ENCODE data around the gene C18orf63.
"Not testable (repeated sequence)": the region's sequence is repeated elsewhere in the genome, so short reads cannot be mapped to it uniquely, and the experiment has no call there.

C18orf63 gene

DNA sequence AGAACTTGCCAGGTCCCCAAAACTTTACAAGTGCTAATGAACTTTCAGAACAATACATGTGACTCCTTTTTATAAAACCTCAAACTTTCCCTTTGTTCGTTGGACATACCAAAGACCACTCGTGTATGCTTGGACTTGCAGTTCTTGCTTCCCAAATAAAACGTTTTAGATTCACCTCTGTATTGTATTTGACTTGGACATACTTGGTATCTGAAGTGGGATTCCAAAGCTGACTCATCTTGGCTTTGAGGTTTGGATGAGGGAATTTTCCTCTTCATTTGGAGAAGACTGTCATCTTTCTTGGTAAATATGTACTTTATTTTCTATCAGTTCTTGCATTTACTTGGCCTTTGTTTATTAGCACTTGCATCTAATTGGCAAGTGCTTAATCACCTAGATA is 15.9 kb upstream of the C18orf63 start:
- DNase-seq (ENCODE audit: low read depth), result no peak
- H3K9me3 ChIP-seq (ENCODE audit: control insufficient read depth, low read length), result no peaks in the 10 kb centered on the region
- no peak overlapping the region for H3K9ac ChIP-seq (ENCODE audit: low read length)
- peaks cover 7% of the 10 kb centered on the region for H3K4me1 ChIP-seq (ENCODE audit: control insufficient read depth, insufficient read depth, low read length)
- H3K36me3 ChIP-seq (ENCODE audit: control insufficient read depth, insufficient read depth, low read length, severe bottlenecking), result no peaks in the 10 kb centered on the region
- no peaks in the 10 kb centered on the region for H3K27me3 ChIP-seq (replicated peaks; ENCODE audit: control insufficient read depth, insufficient read depth, low read length)
- no peak overlapping the region for H3K4me3 ChIP-seq (ENCODE audit: low read length)

DNA sequence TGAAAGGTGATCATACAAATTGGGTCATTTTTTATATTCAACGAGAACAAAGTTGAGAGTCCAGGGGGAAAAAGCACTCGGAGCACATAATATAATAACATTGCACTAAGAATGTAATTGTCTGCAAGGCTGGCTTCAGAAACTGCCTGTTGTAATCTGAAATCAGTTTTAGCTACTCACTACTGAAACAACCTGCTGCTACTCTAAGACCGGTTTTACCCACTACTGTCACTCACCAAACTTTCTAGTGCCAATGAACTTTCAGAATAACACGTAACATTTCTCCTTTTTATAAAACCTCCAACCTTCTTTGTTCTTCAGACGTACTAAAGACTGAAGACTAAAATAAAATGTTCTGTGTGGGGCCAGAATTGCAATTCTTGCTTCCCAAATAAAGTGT is 12.3 kb upstream of the C18orf63 start:
- H3K27me3 ChIP-seq (replicated peaks; ENCODE audit: control insufficient read depth, insufficient read depth, low read length), result no peaks in the 10 kb centered on the region
- H3K36me3 ChIP-seq (ENCODE audit: control insufficient read depth, insufficient read depth, low read length, severe bottlenecking), result no peaks in the 10 kb centered on the region
- DNase-seq (ENCODE audit: low read depth), result no peak
- no peak overlapping the region for H3K4me3 ChIP-seq (ENCODE audit: low read length)
- H3K4me1 ChIP-seq (ENCODE audit: control insufficient read depth, insufficient read depth, low read length), result peaks cover 5% of the 10 kb centered on the region
- H3K9me3 ChIP-seq (ENCODE audit: control insufficient read depth, low read length), result no peaks in the 10 kb centered on the region
- H3K9ac ChIP-seq (ENCODE audit: low read length), result no peak overlapping the region

DNA sequence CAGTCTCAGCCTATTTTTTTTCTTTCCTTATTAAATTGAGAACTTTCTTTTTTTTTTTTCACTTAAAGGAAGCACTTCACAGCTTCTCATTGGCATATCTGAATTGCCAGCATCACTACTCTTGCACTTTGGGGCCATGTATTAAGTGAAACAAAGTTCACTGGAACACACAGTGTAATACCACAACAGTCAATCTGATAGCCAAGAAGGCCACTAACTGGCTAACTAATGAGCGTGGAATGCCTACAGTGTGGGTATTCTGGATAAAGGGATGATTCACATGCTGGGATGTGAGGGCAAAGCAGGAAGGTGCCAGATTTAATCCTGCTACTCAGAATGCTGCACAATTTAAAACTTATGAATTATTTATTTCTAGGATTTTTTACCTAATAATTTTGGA is 11.7 kb upstream of the C18orf63 start:
- Histone ChIP-seq H3K27me3 (replicated peaks; ENCODE audit: control insufficient read depth, insufficient read depth, low read length) (no peaks in the 10 kb centered on the region), H3K4me1 (ENCODE audit: control insufficient read depth, insufficient read depth, low read length) (peaks cover 5% of the 10 kb centered on the region), H3K9ac (ENCODE audit: low read length) (no peak overlapping the region), H3K36me3 (ENCODE audit: control insufficient read depth, insufficient read depth, low read length, severe bottlenecking) (no peaks in the 10 kb centered on the region), H3K4me3 (ENCODE audit: low read length) (no peak overlapping the region), H3K9me3 (ENCODE audit: control insufficient read depth, low read length) (no peaks in the 10 kb centered on the region)
- DNase-seq (ENCODE audit: low read depth), result no peak

DNA sequence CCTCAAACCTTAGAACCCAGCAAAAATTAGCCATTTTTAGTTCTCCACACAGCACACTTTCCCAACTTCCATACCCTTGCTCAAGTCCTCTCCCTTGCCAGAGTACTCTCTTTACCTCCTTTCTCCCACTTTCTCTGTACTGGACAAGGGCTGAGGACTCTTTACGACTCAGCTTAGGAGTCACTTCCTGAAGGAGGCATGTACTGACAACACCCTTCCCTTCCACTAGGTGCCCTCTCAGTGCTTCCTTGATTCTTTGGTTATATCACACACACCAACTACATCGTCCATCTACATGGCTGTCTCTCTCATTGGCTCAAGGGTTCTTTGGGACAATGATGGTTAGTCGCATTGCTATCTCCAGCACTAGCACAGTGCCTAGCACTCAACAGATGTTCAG is 5.2 kb upstream of the C18orf63 start:
- no peaks in the 10 kb centered on the region for H3K4me1 ChIP-seq (ENCODE audit: control insufficient read depth, insufficient read depth, low read length)
- no peaks in the 10 kb centered on the region for H3K27me3 ChIP-seq (replicated peaks; ENCODE audit: control insufficient read depth, insufficient read depth, low read length)
- H3K9me3 ChIP-seq (ENCODE audit: control insufficient read depth, low read length), result no peaks in the 10 kb centered on the region
- H3K9ac ChIP-seq (ENCODE audit: low read length), result no peak overlapping the region
- no peaks in the 10 kb centered on the region for H3K36me3 ChIP-seq (ENCODE audit: control insufficient read depth, insufficient read depth, low read length, severe bottlenecking)
- DNase-seq (ENCODE audit: low read depth), result peak; percentile 34
- no peak overlapping the region for H3K4me3 ChIP-seq (ENCODE audit: low read length)

DNA sequence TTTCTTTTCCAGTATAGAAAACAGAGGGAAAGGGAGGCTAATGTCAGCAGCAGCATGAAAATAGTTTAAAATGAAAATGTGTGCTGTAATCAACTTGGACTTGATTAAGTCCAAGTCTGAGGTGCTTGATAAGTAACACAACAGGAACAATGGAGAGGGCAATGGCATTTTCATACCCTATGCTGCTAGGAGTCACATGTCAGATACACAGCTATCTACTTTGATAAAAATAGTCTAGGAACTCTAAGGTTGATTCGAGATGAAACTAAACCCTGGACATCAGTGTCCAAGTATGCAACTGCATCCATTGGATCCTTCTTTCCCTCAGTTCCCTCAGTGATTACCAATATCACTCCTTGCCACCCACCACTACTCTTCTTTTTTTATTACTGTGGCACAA is 4.6 kb upstream of the C18orf63 start:
- Histone ChIP-seq H3K4me1 (ENCODE audit: control insufficient read depth, insufficient read depth, low read length) (no peaks in the 10 kb centered on the region), H3K9ac (ENCODE audit: low read length) (no peak overlapping the region)

DNA sequence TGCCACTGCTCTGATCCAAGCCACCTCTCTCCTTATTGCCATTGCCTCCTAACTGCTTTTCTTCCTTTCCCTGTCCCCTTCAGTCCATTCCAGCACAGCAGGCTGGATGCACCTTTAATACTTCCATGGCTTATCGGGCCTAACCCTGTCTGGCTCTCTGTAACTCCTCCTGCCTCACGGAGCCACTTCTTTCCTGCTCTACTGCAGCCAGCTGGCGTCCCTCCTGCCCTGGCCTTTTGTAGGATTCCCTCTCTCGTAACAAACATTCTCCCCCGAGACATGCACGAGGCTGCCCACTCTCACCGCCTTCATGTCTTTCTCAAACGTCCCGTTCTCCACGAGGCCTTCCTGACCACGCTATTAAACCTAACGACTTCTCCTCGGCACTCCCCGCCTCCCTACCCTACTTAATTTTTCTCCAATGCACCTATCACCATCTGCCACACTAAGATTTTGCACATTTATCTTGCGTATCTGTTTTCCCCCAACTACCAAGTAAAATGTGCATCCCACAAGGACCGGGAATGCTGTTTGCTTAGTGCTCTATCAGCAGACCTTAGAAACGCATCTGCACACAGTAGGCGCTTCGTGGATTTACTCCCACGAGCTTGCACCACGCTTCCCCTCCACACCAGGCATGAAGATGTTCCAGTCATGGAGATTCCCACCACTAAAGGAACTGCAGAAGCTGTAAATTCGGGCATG is 728 bp upstream of the C18orf63 start:
- Histone ChIP-seq H3K9me3 (ENCODE audit: control insufficient read depth, low read length) (no peaks in the 10 kb centered on the region), H3K4me1 (ENCODE audit: control insufficient read depth, insufficient read depth, low read length) (peaks cover 15% of the 10 kb centered on the region), H3K4me3 (ENCODE audit: low read length) (no peak overlapping the region), H3K9ac (ENCODE audit: low read length) (no peak overlapping the region), H3K27me3 (replicated peaks; ENCODE audit: control insufficient read depth, insufficient read depth, low read length) (no peaks in the 10 kb centered on the region), H3K36me3 (ENCODE audit: control insufficient read depth, insufficient read depth, low read length, severe bottlenecking) (no peaks in the 10 kb centered on the region)
- no peak for DNase-seq (ENCODE audit: low read depth)

More for the DNA sequence above, 4.6 kb upstream of the C18orf63 start:
- no peaks in the 10 kb centered on the region for H3K27me3 ChIP-seq (replicated peaks; ENCODE audit: control insufficient read depth, insufficient read depth, low read length)
- no peaks in the 10 kb centered on the region for H3K36me3 ChIP-seq (ENCODE audit: control insufficient read depth, insufficient read depth, low read length, severe bottlenecking)
- no peaks in the 10 kb centered on the region for H3K9me3 ChIP-seq (ENCODE audit: control insufficient read depth, low read length)
- DNase-seq (ENCODE audit: low read depth), result no peak
- no peak overlapping the region for H3K4me3 ChIP-seq (ENCODE audit: low read length)

DNA sequence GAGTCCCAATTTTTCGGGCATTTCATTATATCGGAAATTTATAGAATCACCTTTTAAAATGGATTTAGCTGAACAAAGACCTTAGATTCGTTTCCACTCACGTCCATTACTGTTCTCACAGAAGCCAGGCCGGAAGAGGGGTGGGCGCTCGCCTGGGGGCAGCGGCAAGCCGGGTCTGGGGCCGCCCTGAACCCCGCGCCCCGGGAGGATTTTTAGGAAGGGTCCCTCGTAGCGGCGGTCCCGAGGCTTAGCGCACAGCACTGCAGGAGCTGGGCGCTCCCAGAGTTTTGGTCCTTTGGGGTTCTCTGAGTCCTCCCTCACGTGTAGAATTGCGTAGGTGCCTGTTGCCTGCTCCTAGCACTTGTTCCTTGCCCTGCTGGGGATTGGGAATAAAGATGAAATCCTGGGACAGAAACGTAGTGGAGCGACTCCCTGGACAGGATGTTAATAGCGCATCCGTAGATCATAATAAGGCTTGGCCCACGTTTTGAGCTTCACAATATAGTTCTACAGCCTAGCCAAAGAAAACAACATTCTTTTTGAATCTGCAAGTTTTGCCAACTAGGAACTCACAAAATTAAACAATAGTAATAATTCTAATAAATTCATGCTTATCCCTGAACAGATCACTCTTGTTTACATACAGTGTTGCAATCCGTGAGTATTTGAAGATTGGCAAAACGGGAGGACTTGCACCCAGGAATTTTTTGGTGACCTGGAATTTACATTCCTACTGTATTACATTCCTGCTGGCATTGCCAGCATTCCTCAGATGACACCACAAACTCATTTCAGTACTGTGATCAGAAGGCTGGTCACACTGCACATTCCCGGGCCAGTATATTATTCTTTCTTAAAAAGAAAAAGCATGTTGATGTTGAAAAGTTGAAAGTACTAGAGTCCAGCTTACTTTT is 875 bp downstream of the C18orf63 start:
- peaks cover 15% of the 10 kb centered on the region for H3K4me1 ChIP-seq (ENCODE audit: control insufficient read depth, insufficient read depth, low read length)
- H3K9ac ChIP-seq (ENCODE audit: low read length), result no peak overlapping the region
- no peak overlapping the region for H3K4me3 ChIP-seq (ENCODE audit: low read length)
- no peaks in the 10 kb centered on the region for H3K27me3 ChIP-seq (replicated peaks; ENCODE audit: control insufficient read depth, insufficient read depth, low read length)
- no peaks in the 10 kb centered on the region for H3K9me3 ChIP-seq (ENCODE audit: control insufficient read depth, low read length)
- H3K36me3 ChIP-seq (ENCODE audit: control insufficient read depth, insufficient read depth, low read length, severe bottlenecking), result no peaks in the 10 kb centered on the region
- DNase-seq (ENCODE audit: low read depth), result peak; percentile 83

DNA sequence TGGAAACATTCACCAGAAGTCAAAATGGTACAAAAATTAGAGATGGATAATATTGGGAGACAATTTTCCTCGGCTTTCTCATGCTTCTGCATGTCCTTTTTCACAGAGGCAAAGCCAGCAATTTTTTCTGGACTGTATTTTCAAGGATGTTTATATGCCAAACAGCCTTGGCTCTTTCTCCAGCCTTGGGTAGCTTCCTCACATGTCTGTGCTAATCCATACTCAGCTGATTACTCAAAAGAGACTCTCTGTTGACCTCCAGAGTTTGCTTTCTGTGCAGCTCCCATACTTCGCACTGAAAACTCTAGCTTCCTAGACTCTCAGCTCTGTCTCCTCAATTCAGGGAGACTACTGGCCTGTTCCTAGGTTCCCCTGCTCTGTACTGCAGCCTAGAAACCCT is 10.6 kb downstream of the C18orf63 start:
- Histone ChIP-seq H3K4me1 (ENCODE audit: control insufficient read depth, insufficient read depth, low read length) (no peaks in the 10 kb centered on the region), H3K4me3 (ENCODE audit: low read length) (no peak overlapping the region), H3K36me3 (ENCODE audit: control insufficient read depth, insufficient read depth, low read length, severe bottlenecking) (no peaks in the 10 kb centered on the region), H3K27me3 (replicated peaks; ENCODE audit: control insufficient read depth, insufficient read depth, low read length) (no peaks in the 10 kb centered on the region), H3K9ac (ENCODE audit: low read length) (no peak overlapping the region), H3K9me3 (ENCODE audit: control insufficient read depth, low read length) (no peaks in the 10 kb centered on the region)
- peak; percentile 13 for DNase-seq (ENCODE audit: low read depth)

DNA sequence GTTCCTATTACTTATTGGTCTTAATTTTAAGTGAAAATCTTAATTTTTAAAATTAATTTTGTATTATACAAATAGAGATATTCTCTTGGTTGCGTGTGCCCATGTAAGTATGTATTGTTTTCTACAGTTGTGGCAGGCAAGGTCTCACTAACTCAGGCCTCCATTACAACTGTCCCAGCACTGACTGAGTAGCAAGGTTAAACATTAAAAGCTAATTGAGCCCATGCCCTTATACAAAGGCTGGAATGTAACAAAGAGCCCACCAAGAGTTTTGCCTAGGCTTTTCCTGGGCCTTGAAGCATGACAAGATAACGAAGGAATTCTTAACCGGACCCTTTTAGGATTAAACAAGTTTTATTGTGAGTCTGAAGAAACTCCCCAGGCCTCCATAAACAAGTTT is 11.2 kb downstream of the C18orf63 start:
- H3K9me3 ChIP-seq (ENCODE audit: control insufficient read depth, low read length); H3K27me3 ChIP-seq (replicated peaks; ENCODE audit: control insufficient read depth, insufficient read depth, low read length); DNase-seq (ENCODE audit: low read depth); H3K4me3 ChIP-seq (ENCODE audit: low read length); H3K9ac ChIP-seq (ENCODE audit: low read length); H3K36me3 ChIP-seq (ENCODE audit: control insufficient read depth, insufficient read depth, low read length, severe bottlenecking); H3K4me1 ChIP-seq (ENCODE audit: control insufficient read depth, insufficient read depth, low read length): not testable (repeated sequence)

DNA sequence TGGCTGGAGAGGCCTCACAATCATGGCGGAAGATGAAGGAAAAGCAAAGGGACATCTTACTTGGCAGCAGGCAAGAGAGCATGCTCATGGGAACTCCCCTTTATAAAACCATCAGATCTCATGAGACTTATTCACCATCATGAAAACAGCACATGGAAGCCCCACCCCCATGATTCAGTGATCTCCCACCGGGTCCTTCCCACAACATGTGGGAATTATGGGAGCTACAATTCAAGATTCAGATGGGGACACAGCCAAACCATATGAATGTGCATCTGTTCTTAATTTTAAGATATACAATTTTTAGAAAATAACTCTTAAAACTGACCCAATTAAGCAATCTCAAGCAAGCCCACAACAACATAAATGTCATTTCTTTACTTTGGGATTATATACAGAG is 12.6 kb downstream of the C18orf63 start:
- Histone ChIP-seq H3K9me3 (ENCODE audit: control insufficient read depth, low read length) (no peaks in the 10 kb centered on the region), H3K4me3 (ENCODE audit: low read length) (no peak overlapping the region), H3K4me1 (ENCODE audit: control insufficient read depth, insufficient read depth, low read length) (peaks cover 7% of the 10 kb centered on the region)

DNA sequence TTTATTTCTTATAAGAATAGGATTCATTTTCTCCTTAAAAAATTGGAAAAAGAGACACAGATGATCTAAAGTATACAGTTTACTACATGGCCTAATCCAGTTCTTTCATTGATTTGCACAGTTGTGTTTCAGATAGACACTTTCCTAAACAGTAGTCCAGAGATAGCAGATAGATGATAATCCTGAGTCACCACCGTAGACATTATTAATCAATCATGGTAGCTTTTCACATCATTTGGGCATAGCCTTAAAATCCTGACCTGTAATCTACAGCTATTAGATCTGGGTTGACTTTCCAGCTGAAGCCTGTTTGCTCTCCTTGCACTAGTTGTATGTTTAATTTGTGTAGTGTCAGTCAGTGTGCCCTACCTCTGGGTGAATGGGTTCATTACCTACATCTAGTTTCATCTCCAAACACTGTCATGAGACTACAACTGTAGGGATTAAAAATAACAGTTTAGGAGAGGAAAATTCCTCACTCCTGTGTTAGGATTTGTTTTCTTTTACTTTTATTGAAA is 14.1 kb downstream of the C18orf63 start:
- no peaks in the 10 kb centered on the region for H3K27me3 ChIP-seq (replicated peaks; ENCODE audit: control insufficient read depth, insufficient read depth, low read length)
- no peak overlapping the region for H3K9ac ChIP-seq (ENCODE audit: low read length)
- H3K4me1 ChIP-seq (ENCODE audit: control insufficient read depth, insufficient read depth, low read length), result peaks cover 22% of the 10 kb centered on the region
- no peak for DNase-seq (ENCODE audit: low read depth)
- H3K9me3 ChIP-seq (ENCODE audit: control insufficient read depth, low read length), result no peaks in the 10 kb centered on the region
- H3K4me3 ChIP-seq (ENCODE audit: low read length), result no peak overlapping the region
- H3K36me3 ChIP-seq (ENCODE audit: control insufficient read depth, insufficient read depth, low read length, severe bottlenecking), result no peaks in the 10 kb centered on the region

More for the DNA sequence above, 12.6 kb downstream of the C18orf63 start:
- H3K9ac ChIP-seq (ENCODE audit: low read length), result no peak overlapping the region
- peak; percentile 48 for DNase-seq (ENCODE audit: low read depth)
- H3K27me3 ChIP-seq (replicated peaks; ENCODE audit: control insufficient read depth, insufficient read depth, low read length), result no peaks in the 10 kb centered on the region
- no peaks in the 10 kb centered on the region for H3K36me3 ChIP-seq (ENCODE audit: control insufficient read depth, insufficient read depth, low read length, severe bottlenecking)
